ENCODE measurements around the gene MCMBP.

- TF ChIP-seq REST (IDR thresholded peaks at IDR 0.05; ENCODE audit: low read depth) (no peak), EZH2 (IDR thresholded peaks at IDR 0.05) (no peak), CTCF (IDR thresholded peaks at IDR 0.05 in 2 of 3, conservative IDR thresholded peaks at IDR 0.05 in 1 of 3; ENCODE audit: borderline replicate concordance in 1 of 3, insufficient read depth in 1 of 3, low read depth in 2 of 3, low read length in 2 of 3) (no peak)
These were observed 8.6 kb downstream of the MCMBP start for GRCh38 chr10:119863951-119864565.
